DMS79 treated with DMSO at 0.1 percent for 48 hours (cell line): ENCODE results near the gene TRABD2B.
A peak's percentile ranks its signal among the peaks of the same experiment; 100 is the strongest.

ENCODE experiments used
- DNase-seq: peaks from one replicate; lab custom pipeline; 2025; lab: John Stamatoyannopoulos, UW

The TRABD2B gene

DNA sequence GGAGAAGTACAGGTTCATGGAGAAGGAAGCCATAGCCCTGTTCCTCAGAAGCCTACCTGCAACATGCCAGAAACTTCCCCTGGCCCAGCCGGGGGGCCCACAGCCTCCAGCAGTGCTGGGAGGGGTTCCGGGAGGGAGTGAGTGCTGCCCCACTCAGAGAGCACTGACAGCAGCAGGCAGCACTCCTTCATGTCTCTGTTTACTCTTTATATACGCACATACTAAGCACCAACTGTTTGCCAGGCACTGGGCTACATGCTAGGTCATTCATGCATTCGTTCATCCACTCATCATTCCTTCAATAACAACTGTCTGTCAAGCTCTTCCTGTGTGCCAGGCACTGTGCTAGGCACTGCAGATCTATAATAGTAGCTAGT is 120.6 kb downstream of the TRABD2B start:
- no peak for DNase-seq

DNA sequence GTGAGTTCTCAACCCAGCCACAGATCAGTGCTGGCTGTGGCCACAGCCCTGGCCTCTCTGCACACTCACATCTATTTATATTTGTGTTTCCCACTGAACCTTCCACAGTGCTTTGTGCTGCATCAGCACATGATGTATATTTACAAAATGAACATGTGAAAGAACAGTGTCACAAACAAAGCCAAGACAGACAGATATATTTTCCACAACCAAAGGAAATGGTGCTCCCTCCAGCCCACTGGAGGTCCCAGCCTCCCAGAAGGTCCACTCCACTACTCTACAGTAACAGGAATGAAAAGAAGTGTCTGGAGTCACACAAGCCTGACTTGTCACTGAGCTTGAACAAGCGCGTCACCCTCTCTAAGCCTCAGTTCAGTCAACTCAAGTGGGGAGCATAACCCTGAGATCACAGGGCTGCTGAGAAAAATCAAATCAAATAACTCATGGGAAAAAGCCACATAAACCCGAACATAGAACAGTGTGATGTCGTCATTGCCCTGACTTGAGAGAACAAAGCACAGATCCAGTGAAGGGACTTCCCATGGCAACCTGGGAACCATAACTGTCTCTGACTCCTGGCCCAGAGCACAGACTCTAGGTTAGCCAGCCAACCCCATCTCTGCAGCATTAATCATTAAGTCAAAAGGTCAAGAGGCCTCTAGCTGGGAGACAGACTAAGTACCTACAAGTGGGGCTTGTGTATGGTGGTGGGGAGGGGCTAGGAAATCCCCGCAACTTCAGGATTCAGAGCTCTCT is 121.2 kb downstream of the TRABD2B start:
- DNase-seq, result peak; percentile 98

- DNase-seq, result peak; percentile 63
Measured at GRCh38 chr1:47875036-47875435, 122.1 kb downstream of the TRABD2B start.

DNA sequence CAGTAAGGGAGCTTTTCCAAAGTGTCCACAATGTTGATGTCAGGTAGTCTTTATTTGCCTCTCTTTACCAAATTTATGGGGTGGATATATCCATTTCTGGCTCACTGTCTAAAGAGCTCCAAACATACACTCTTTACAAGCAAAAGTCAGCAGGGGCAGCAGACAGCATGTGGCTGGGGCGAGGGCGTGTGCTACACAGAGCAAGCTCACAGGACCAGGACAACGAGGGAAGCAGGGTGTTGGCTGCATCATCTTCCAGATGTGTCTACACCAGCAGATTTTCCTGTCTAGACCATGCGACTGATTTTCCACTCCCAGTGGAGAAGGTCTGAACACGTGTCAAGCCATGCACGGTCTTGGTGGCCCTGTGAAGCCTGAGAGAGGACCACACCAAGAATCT is 123.8 kb downstream of the TRABD2B start:
- no peak for DNase-seq

DNA sequence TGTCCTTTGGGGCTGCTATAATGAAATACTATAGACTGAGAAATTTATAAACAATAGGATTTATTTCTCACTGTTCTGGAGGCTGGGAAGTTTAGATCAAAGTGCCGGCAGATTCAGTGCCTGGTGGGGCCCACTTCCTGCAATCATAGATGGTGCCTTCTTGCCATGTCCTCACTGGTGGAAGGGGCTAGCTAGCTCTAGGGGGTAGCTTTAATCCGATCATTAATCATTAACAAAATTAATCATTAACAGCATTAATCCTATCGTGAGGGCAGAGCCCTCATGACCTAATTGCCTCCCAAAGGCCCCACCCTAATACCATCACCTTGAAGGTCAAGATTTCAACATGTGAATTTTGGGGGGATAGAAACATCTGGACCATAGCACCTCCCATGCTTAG is 124.3 kb downstream of the TRABD2B start:
- DNase-seq, result no peak

GRCh38 chr1:47871799-47872353 is 125.3 kb downstream of the TRABD2B start:
- DNase-seq, result no peak

DNA sequence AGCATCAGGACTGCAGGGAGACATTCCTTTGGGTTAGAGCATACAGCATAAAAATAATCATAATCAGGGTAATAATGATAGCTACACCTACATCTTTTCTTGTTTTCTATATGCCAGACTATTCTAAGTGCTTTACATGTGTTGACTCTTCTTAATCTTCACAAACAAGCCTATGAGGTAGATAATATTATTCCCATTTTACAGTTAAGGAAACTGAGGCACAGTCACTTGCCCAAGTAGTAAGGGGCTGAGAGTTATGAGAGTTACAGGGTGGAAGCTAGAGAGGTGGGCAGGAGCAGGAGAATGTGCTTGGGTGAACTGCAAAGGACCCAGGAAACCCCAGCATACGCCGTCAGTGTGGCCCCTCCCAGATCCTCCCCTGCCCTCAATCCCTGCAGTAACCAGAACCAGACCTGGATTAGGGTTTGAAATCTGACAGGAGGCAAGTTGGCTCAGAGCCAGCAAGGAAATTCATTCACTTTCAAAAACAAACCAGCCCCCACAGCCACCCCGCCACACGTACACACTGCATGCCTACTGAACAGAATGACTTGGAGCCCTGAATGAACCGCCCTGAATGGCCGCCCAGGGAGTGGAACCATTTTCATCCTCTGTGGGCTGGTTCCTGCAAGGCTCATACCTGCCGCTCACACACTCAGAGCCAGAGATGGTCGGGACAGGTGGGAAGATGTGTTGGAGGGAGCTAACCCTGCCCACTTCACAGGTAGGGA is 126.1 kb downstream of the TRABD2B start:
- DNase-seq, result no peak

GRCh38 chr1:47870480-47870879 is 126.7 kb downstream of the TRABD2B start:
- no peak for DNase-seq

DNA sequence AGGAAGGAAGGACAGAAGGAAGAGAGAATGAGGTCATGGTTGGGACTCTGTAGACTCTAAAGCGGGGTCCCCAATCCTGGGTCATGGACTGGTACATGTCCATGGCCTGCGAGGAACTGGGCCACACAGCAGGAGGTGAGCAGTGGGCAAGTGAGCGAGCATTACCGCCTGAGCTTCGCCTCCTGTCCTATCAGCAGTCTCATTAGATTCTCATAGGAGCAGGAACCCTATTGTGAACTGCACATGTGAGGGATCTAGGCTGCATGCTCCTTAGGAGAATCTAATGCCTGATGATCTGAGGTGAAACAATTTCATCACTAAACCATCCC is 128.9 kb downstream of the TRABD2B start:
- DNase-seq, result no peak

- DNase-seq, result no peak
Measured at GRCh38 chr1:47867438-47868347, 129.5 kb downstream of the TRABD2B start.

DNA sequence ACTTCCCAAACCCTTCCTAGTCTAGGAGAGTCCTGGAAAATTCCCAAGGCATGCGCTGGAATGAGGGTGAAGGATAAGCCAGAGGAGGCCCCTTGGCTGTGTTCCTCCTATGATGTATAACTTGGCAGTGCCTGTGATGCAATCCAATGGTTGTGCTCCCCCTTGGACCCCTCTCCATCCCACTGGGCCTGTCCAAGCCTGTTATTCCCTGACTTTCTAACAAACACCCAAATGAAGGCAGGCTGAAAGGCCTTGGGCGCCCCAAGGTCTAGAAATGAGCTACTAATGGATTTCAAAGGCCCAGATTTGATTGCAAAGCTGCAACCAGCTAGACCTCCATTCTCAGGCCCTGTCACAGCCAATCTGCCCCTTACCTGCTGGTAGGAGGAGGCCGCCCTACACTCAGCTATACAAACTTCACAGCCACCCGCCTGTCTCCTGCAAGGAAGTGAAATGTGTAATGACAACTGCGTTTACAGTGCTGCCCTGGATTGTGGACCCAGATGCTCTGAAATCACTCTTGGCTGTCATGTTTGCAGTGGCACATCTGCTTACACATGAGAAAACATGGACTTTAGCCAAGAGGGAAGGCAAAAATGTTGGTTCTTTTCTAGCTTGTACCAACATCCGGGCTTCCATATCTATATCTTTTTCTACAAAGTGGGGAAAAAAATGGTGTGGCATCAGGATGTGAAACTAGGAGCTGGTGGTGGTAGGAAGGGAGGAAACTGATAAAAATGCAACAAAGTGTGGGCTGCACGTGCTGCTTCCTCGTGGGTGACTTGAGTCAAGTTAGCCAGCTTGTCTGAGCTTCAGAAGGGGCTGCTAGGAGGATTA is 130.4 kb downstream of the TRABD2B start:
- no peak for DNase-seq

DNA sequence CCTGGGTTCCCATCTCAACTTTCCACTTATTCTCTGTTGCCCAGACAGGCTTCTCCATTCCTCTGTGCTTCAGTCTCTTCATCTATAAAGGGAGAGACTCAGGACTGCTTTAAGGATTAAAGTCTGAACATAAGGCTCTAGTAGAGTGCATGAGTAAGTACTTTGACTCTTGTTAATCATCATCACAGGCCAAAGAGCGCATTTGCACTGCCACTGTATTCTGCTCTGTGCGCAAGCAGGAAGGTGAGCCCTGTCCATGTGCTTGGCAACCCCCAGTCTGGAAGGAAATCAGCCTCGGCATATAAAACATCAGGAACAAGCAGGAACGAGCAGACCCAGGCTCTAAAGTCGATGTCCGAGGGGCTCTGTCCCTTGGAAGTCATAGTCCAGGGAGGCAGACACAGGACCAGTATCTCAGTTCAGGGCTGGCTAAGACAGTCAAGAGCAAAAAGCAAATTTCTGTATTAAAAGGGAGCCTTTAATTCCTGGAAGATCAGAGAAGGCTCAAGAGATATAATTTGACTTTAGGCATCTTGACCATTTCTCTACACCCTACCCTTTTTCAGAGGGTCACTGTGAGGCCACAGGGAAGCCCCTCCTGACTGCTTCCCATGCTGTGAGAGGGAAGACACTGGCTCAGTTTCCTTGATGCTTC is 131.2 kb downstream of the TRABD2B start:
- DNase-seq, result no peak

- no peak for DNase-seq
Measured at GRCh38 chr1:47859092-47859743, 138.0 kb downstream of the TRABD2B start.

DNA sequence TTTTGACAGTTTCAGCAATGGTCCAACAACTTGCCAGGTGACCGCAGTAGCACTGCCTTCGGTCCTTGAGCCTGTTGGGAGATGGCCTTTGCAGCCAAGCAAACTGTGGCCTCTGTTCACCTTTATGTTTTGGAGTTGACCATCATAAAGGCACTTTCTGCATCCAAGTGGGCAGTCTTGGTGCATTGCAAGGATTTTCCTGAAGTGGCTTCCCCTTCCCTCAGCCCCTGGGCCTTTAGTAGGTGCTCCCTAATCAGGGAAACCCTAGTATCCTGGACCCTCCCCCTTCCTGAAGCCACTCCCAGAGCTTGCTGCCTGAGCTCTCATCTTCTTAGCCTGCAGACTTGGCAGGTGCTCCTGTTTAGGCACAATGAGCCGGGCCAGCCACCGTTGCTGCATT is 140.2 kb downstream of the TRABD2B start:
- no peak for DNase-seq

DNA sequence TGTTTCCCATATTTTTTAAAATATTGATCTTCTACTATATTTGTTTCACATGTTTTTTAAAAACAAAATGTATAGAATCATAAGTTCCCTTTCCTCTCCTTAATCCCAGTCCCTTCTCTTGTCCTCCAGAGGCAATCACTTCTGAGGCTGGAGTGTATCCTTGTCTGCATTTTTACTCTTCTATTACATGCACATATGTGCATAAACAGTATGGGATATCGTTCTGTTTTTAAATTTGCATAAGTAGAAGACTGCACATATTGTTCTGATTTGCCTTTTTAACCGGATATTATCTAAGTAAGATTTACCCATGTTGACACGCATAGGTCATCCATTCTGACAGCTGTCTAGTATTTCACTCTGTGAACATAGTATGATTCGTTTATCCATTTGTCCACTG is 142.0 kb downstream of the TRABD2B start:
- no peak for DNase-seq

DNA sequence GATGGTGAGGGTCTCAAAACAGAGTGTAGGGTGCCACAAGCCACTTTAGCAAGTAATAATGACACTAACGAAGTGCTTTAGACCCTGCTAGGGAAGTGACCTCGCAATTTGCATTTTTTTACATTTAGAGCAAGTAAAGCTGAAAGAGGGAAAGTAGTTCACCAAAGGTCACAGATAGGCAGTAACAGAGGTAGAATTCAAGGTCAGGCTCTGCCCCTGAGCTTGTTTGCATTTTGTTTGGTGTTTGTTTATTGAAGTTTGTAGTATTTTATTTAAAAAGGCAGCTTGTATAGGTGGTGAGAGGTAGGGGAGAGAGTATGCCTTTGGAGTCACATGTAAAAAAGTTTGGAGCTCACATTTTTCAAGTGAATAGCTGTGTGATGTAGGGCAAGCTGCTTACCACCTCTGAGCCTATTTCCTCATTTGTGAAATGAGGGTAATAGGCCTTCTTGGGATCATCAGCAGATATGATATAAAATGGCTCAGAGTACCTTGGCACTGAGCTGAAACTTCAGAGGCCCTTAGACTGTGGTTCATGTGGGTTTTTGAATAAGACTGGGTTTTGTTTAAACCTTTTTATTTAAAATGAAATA is 142.5 kb downstream of the TRABD2B start:
- DNase-seq, result no peak

- no peak for DNase-seq
Measured at GRCh38 chr1:47853852-47854251, 143.3 kb downstream of the TRABD2B start.

- no peak for DNase-seq
Measured at GRCh38 chr1:47853059-47853458, 144.1 kb downstream of the TRABD2B start.

- no peak for DNase-seq
Measured at GRCh38 chr1:47852006-47852718, 145.0 kb downstream of the TRABD2B start.
